Neural progenitor cell (in vitro differentiated cells): Measurements from ENCODE around the gene SLC12A9.

Experiments
- CTCF ChIP-seq: fragments of 200-600 bp; sonication (generic); IDR thresholded peaks from 2 replicates; pipeline ENCODE4 v1.5.1; 2017; ENCODE audit warnings: antibody characterized with exemption, mild to moderate bottlenecking
- EZH2 ChIP-seq: fragments of 200-600 bp; sonication (generic); IDR thresholded peaks from 2 replicates; pipeline ENCODE4 v1.6.1; 2017; ENCODE audit warnings: antibody characterized with exemption, mild to moderate bottlenecking, moderate library complexity
- EZH2phosphoT487 ChIP-seq: fragments of 200-600 bp; sonication (generic); IDR thresholded peaks from 2 replicates; pipeline ENCODE4 v1.6.1; 2017; ENCODE audit warnings: antibody characterized with exemption

- TF ChIP-seq CTCF, result no peak
- TF ChIP-seq EZH2phosphoT487, result no peak
- TF ChIP-seq EZH2, result no peak
Measured at GRCh38 chr7:100881136-100881535, 28.6 kb downstream of the SLC12A9 start.
